Stromal cell of bone marrow (primary cell): ENCODE results near the gene LIMK1.
"Not testable (repeated sequence)": the region's sequence is repeated elsewhere in the genome, so short reads cannot be mapped to it uniquely, and the experiment has no call there.

Experiments used
- DNase-seq: peaks from one replicate; pipeline ENCODE4 v3.0.0-alpha.2; 2012; ENCODE audit warnings: low read depth

The LIMK1 gene

GRCh38 chr7:74084722-74085578 lies 1.3 kb downstream of the LIMK1 start:
- DNase-seq, result no peak

- no peak for DNase-seq
Observed at GRCh38 chr7:74087791-74088453, 4.3 kb downstream of the LIMK1 start.

GRCh38 chr7:74092321-74092963 lies 8.8 kb downstream of the LIMK1 start:
- no peak for DNase-seq

- no peak for DNase-seq
Observed at GRCh38 chr7:74092964-74093471, 9.4 kb downstream of the LIMK1 start.

GRCh38 chr7:74093671-74094223 lies 10.1 kb downstream of the LIMK1 start:
- DNase-seq, result no peak

- peak; percentile 92 for DNase-seq
Observed at GRCh38 chr7:74094224-74095101, 10.9 kb downstream of the LIMK1 start.

GRCh38 chr7:74095135-74095534 lies 11.5 kb downstream of the LIMK1 start:
- no peak for DNase-seq

GRCh38 chr7:74097937-74098614 lies 14.5 kb downstream of the LIMK1 start:
- DNase-seq, result peak; percentile 94

GRCh38 chr7:74099031-74099430 lies 15.4 kb downstream of the LIMK1 start:
- DNase-seq, result no peak

- no peak for DNase-seq
Observed at GRCh38 chr7:74101061-74101681, 17.6 kb downstream of the LIMK1 start.

- no peak for DNase-seq
Observed at GRCh38 chr7:74103219-74103772, 19.7 kb downstream of the LIMK1 start.

GRCh38 chr7:74104702-74105101 lies 21.1 kb downstream of the LIMK1 start:
- DNase-seq, result no peak

GRCh38 chr7:74105992-74106391 lies 22.4 kb downstream of the LIMK1 start:
- DNase-seq, result no peak

GRCh38 chr7:74106846-74107245 lies 23.2 kb downstream of the LIMK1 start:
- DNase-seq, result no peak

- no peak for DNase-seq
Observed at GRCh38 chr7:74115326-74115725, 31.7 kb downstream of the LIMK1 start.

- DNase-seq, result no peak
Observed at GRCh38 chr7:74116356-74116755, 32.8 kb downstream of the LIMK1 start.

- DNase-seq, result no peak
Observed at GRCh38 chr7:74119831-74120230, 36.2 kb downstream of the LIMK1 start.

GRCh38 chr7:74121401-74122249 lies 38.0 kb downstream of the LIMK1 start:
- no peak for DNase-seq

- DNase-seq, result not testable (repeated sequence)
Observed at GRCh38 chr7:74123892-74124291, 40.3 kb downstream of the LIMK1 start.
